Skin epidermis (tissue), 12 donors: ENCODE measurements around the gene PTGDR2.

Experiments used
- H3K27ac ChIP-seq, 21 experiments: fragments of 200-600 bp; sonication (generic) in 11 of 21; one replicate each; pipeline ENCODE4 v1.5.0; 2020; ENCODE audit warnings: mild to moderate bottlenecking in 3 of 21, inconsistent platforms in 2 of 21, moderate library complexity in 2 of 21
- H3K4me3 ChIP-seq, 7 experiments: fragments of 200-600 bp; sonication (generic) in 2 of 7; one replicate each; pipeline ENCODE4 v1.5.0; 2020; ENCODE audit warnings: inconsistent platforms in 2 of 7, mild to moderate bottlenecking in 2 of 7, moderate library complexity in 1 of 7

PTGDR2 gene

GRCh38 chr11:60875366-60876167, 19.8 kb upstream of the PTGDR2 start:
- H3K27ac ChIP-seq = no peak overlapping the region

GRCh38 chr11:60874421-60875365, 18.9 kb upstream of the PTGDR2 start:
- Histone ChIP-seq H3K27ac (no peak overlapping the region), H3K4me3 (no peak overlapping the region)

More at GRCh38 chr11:60875366-60876167, 19.8 kb upstream of the PTGDR2 start:
- H3K4me3 ChIP-seq = no peak overlapping the region

- H3K27ac ChIP-seq = no peak overlapping the region
- no peak overlapping the region for H3K4me3 ChIP-seq
Measured at GRCh38 chr11:60873533-60873932, 17.8 kb upstream of the PTGDR2 start.

- peak overlapping the region in 1 of 21 experiments; percentile 42 for H3K27ac ChIP-seq
Measured at GRCh38 chr11:60872961-60873524, 17.3 kb upstream of the PTGDR2 start.

GRCh38 chr11:60872124-60872960, 16.6 kb upstream of the PTGDR2 start:
- peak overlapping the region in 1 of 21 experiments; percentile 42 for H3K27ac ChIP-seq
- no peak overlapping the region for H3K4me3 ChIP-seq

More at GRCh38 chr11:60872961-60873524, 17.3 kb upstream of the PTGDR2 start:
- H3K4me3 ChIP-seq = no peak overlapping the region

- Histone ChIP-seq H3K27ac (no peak overlapping the region), H3K4me3 (no peak overlapping the region)
Measured at GRCh38 chr11:60871378-60872061, 15.8 kb upstream of the PTGDR2 start.

- Histone ChIP-seq H3K27ac (no peak overlapping the region), H3K4me3 (no peak overlapping the region)
Measured at GRCh38 chr11:60870733-60871377, 15.1 kb upstream of the PTGDR2 start.

GRCh38 chr11:60870276-60870675, 14.5 kb upstream of the PTGDR2 start:
- H3K4me3 ChIP-seq = no peak overlapping the region
- no peak overlapping the region for H3K27ac ChIP-seq

- no peak overlapping the region for H3K27ac ChIP-seq
- H3K4me3 ChIP-seq = no peak overlapping the region
Measured at GRCh38 chr11:60869451-60869825, 13.7 kb upstream of the PTGDR2 start.

- H3K4me3 ChIP-seq = no peak overlapping the region
- no peak overlapping the region for H3K27ac ChIP-seq
Measured at GRCh38 chr11:60868682-60869450, 13.1 kb upstream of the PTGDR2 start.

- Histone ChIP-seq H3K4me3 (no peak overlapping the region), H3K27ac (no peak overlapping the region)
Measured at GRCh38 chr11:60867871-60868681, 12.3 kb upstream of the PTGDR2 start.

GRCh38 chr11:60866911-60867870, 11.4 kb upstream of the PTGDR2 start, which contains the start of gene ZP1:
Gene ZP1 (plus strand): TSS chr11:60867542. CDS start chr11:60867562, 20 bp downstream.
- H3K4me3 ChIP-seq = no peak within 1 kb of the TSS

GRCh38 chr11:60864856-60865513, 9.2 kb upstream of the PTGDR2 start:
- no peak overlapping the region for H3K27ac ChIP-seq

More at GRCh38 chr11:60866911-60867870, 11.4 kb upstream of the PTGDR2 start, which contains the start of gene ZP1:
- no peak within 1 kb of the TSS for H3K27ac ChIP-seq

GRCh38 chr11:60863550-60864521, 8.1 kb upstream of the PTGDR2 start:
- no peak overlapping the region for H3K4me3 ChIP-seq
- H3K27ac ChIP-seq = no peak overlapping the region

More at GRCh38 chr11:60864856-60865513, 9.2 kb upstream of the PTGDR2 start:
- H3K4me3 ChIP-seq = no peak overlapping the region
